Small intestine (tissue), 7 donors: ENCODE results near the gene SH3PXD2B. TPM values are rescaled to one million over a fixed set of nuclear protein-coding genes. Genes with fewer than 3 reads are reported as not detected.
A peak's percentile ranks its signal among the peaks of the same experiment; 100 is the strongest.

ENCODE experiments used
- DNase-seq, 2 donors: peaks; one replicate each; pipeline versions ENCODE4 v3.0.0 to v3.0.0-alpha.2; 2013
- FAIRE-seq: peaks from 2 replicates; lab custom pipeline; 2012; peaks lifted over from hg19 to GRCh38; lab: Jason Lieb, UNC
- H3K27ac ChIP-seq, 3 donors: one replicate each; pipeline ENCODE4 v1.5.1; 2013; ENCODE audit warnings: low read length in 2 of 3, mild to moderate bottlenecking in 2 of 3, control low read depth in 1 of 3, inconsistent platforms in 1 of 3, low read depth in 1 of 3, moderate library complexity in 1 of 3
- H3K27me3 ChIP-seq, 3 donors: one replicate each; pipeline ENCODE4 v1.6.1; 2013; ENCODE audit warnings: low read length in 3 of 3, inconsistent platforms in 1 of 3; ENCODE audit not compliant: control insufficient read depth in 3 of 3, insufficient read depth in 3 of 3
- H3K36me3 ChIP-seq, 3 donors: one replicate each; pipeline ENCODE4 v1.6.1; 2013; ENCODE audit warnings: low read length in 3 of 3, inconsistent platforms in 1 of 3, low read depth in 1 of 3, mild to moderate bottlenecking in 1 of 3, moderate library complexity in 1 of 3; ENCODE audit not compliant: control insufficient read depth in 3 of 3, insufficient read depth in 2 of 3
- H3K4me1 ChIP-seq, 3 donors: one replicate each; pipeline ENCODE4 v1.6.1; 2013; ENCODE audit warnings: low read length in 2 of 3, inconsistent platforms in 1 of 3, low read depth in 1 of 3, mild to moderate bottlenecking in 1 of 3, moderate library complexity in 1 of 3; ENCODE audit not compliant: control insufficient read depth in 3 of 3, insufficient read depth in 2 of 3
- H3K4me3 ChIP-seq, 3 donors: one replicate each; pipeline ENCODE4 v1.5.1; 2013; ENCODE audit warnings: low read length in 3 of 3, control low read depth in 1 of 3, inconsistent platforms in 1 of 3, low read depth in 1 of 3, mild to moderate bottlenecking in 1 of 3, moderate library complexity in 1 of 3
- H3K9me3 ChIP-seq, 2 donors: one replicate each; pipeline ENCODE4 v1.6.1; 2013; ENCODE audit warnings: low read depth in 1 of 2, low read length in 1 of 2; ENCODE audit not compliant: control insufficient read depth in 2 of 2, insufficient read depth in 1 of 2
- WGBS, 3 donors: extraction: QIAGEN DNeasy Blood & Tissue Kit; methylation state at CpG; one replicate each; pipeline ENCODE4 v1.1.7; 2013; 5-methylcytosine and 5-hydroxymethylcytosine counted together
- polyA plus RNA-seq, 4 donors: library from polyadenylated mRNA; stranded (reverse) in 3 of 4; unstranded in 1 of 4; fragments of 200-250 nt in 3 of 4; fragments of 120-200 nt in 1 of 4; gene quantifications; one replicate each; pipeline versions ENCODE4 v1.2.1 to v1.2.3, GENCODE V29; 2013
- donor health status: healthy with polysubstance abuse.
- donor health status: control.
- donor health status: control.
- donor health status: Bipolar disorder and iron deficiency.
- donor health status: healthy.

Gene SH3PXD2B
- polyA plus RNA-seq, 4 donors, result 1.1 to 11.9 (median 6.5) TPM

DNA sequence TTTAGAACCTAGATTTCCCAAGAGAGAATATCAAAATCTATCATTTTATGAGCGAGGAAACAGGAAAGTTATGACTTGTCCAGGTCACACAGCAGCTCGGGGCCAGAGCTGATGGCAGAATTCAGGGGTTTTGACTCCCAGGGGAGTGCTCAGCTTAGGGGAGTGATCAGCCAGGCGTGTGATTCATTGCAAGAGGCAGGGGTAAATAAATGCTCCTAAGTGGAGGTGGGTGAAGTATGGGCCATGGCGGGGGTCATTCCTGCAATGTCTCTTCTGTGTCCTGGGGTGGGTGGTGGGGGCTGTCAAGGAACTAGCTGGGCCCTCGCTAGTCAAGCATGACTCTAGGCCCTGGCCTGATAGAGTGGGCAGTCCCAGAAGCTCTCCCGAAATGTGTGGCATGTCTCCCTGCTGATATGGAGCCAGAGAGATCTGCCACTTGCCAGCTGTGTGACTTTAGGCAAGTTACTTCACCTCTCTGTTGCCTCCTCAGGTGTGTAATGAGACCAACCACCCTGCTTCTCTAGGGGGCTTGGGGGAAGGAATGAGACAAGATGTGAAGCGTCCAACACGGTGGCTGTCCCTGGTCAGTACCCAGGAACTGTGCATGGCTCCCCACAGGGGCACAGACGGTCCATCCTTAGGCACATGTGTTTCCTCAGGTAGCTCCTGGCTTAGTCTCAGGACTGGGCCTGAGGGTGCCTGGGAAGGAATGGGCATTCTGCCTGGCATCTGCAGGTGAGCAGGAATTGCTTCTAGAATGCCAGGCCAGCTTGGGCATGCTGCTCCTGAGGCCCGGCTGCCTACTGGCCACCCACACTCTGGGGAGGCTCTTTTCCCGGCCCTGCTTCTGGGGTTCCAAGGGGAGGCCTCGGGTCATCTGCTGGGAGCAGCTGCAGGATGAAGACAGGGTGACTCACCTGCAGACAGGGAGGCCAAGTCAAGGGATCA is 36.5 kb upstream of the SH3PXD2B start:
- H3K4me3 ChIP-seq, result peak overlapping the region in 1 of 3 donors; percentile 0
- 78 to 80% (median 79%) methylated on average over 12 of the region's 12 CpGs for WGBS, 3 donors
- peaks cover 0 to 10% (median 0%) of the 10 kb centered on the region in 3 donors for H3K27me3 ChIP-seq
- no peak for FAIRE-seq
- no peak overlapping the region for H3K27ac ChIP-seq
- no peaks in the 10 kb centered on the region for H3K36me3 ChIP-seq
- no peak for DNase-seq
- H3K4me1 ChIP-seq, result no peaks in the 10 kb centered on the region
- no peaks in the 10 kb centered on the region for H3K9me3 ChIP-seq

GRCh38 chr5:172488221-172488620 is 33.9 kb upstream of the SH3PXD2B start:
- Histone ChIP-seq H3K9me3 (no peaks in the 10 kb centered on the region), H3K27ac (no peak overlapping the region), H3K36me3 (no peaks in the 10 kb centered on the region), H3K27me3 (peaks cover 0 to 3% (median 0%) of the 10 kb centered on the region in 3 donors), H3K4me3 (no peak overlapping the region), H3K4me1 (no peaks in the 10 kb centered on the region)
- 89 to 94% (median 90%) methylated on average over 14 of the region's 14 CpGs for WGBS, 3 donors
- FAIRE-seq (no peak), DNase-seq (no peak)

DNA sequence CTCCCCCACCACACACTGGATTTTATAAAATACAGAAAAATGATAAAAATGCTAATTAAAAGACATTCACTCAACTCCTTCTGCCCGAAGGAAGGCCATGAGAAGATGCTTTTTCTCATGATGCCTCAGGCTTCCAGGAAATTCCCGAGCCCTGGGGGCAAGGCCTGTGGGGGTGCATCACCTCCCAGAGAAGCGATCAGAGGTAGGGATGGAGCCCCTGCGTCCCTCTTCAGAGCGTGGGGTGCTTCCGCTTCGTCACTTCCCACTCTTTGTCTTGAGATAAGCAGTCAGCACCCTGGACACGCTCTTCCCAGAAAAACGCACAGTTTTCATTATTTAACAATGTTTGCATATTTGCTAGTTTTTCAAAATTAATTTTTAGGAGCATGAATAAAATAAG is 33.3 kb upstream of the SH3PXD2B start:
- H3K9me3 ChIP-seq, result no peaks in the 10 kb centered on the region
- DNase-seq, result no peak
- no peak for FAIRE-seq
- no peaks in the 10 kb centered on the region for H3K4me1 ChIP-seq
- H3K27ac ChIP-seq, result no peak overlapping the region
- H3K4me3 ChIP-seq, result no peak overlapping the region
- no peaks in the 10 kb centered on the region for H3K36me3 ChIP-seq
- WGBS, 3 donors, result 85 to 88% (median 87%) methylated on average over 9 of the region's 9 CpGs
- no peaks in the 10 kb centered on the region for H3K27me3 ChIP-seq

GRCh38 chr5:172486912-172487311 is 32.6 kb upstream of the SH3PXD2B start:
- H3K9me3 ChIP-seq, result no peaks in the 10 kb centered on the region
- no peak for DNase-seq
- no peak overlapping the region for H3K27ac ChIP-seq
- no peak overlapping the region for H3K4me3 ChIP-seq
- no peaks in the 10 kb centered on the region for H3K4me1 ChIP-seq
- no peaks in the 10 kb centered on the region for H3K27me3 ChIP-seq
- no peaks in the 10 kb centered on the region for H3K36me3 ChIP-seq
- 91 to 92% (median 92%) methylated on average over 5 of the region's 5 CpGs for WGBS, 3 donors
- no peak for FAIRE-seq

GRCh38 chr5:172486451-172486850 is 32.1 kb upstream of the SH3PXD2B start:
- no peak for FAIRE-seq
- Histone ChIP-seq H3K36me3 (no peaks in the 10 kb centered on the region), H3K4me3 (no peak overlapping the region), H3K9me3 (no peaks in the 10 kb centered on the region), H3K27ac (no peak overlapping the region), H3K27me3 (no peaks in the 10 kb centered on the region), H3K4me1 (no peaks in the 10 kb centered on the region)
- no peak for DNase-seq
- WGBS, 3 donors, result 88 to 93% (median 91%) methylated on average over 12 of the region's 12 CpGs

DNA sequence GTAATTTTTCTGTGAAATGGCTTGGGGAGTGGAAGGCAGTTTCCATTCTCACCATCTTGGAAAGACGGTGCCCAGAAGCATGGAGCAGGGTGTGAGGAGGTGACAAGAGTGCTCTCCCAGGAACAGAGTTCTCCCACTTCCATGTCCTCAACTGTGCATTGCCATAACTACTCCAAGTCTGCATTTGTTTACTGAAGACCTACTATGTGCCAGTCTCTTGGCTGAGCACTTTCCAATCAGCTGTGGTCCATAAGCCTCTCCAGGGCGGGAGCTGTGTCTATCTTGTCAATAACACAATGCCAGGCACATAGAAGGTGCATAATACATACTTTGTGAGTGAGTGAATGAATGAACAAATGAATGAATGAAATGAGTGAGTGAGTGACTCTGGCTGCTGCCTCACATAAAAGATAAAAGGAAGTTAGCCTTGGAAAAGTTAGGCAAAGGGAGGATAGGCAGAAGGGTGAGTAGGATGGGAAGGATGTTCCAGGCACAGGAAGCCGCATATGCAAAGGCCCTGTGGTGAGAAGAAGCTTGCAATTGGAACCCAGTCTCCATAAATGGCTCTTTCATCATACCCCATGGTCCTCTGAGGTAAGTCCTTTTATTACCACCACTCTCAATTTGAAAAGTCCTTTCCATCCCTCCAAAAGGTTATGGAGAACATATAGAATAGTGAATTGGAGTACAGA is 31.3 kb upstream of the SH3PXD2B start:
- Histone ChIP-seq H3K27me3 (no peaks in the 10 kb centered on the region), H3K27ac (no peak overlapping the region), H3K9me3 (no peaks in the 10 kb centered on the region), H3K36me3 (no peaks in the 10 kb centered on the region), H3K4me3 (no peak overlapping the region), H3K4me1 (no peaks in the 10 kb centered on the region)
- no peak for FAIRE-seq
- WGBS, 3 donors, result 82 to 87% (median 86%) methylated on average over 3 of the region's 3 CpGs
- DNase-seq, result no peak

- Histone ChIP-seq H3K27me3 (no peaks in the 10 kb centered on the region), H3K9me3 (no peaks in the 10 kb centered on the region), H3K27ac (no peak overlapping the region), H3K4me3 (no peak overlapping the region), H3K4me1 (no peaks in the 10 kb centered on the region), H3K36me3 (no peaks in the 10 kb centered on the region)
- no peak for FAIRE-seq
- DNase-seq, result no peak
- 78 to 91% (median 85%) methylated on average over 9 of the region's 9 CpGs for WGBS, 3 donors
Measured at GRCh38 chr5:172484664-172485063, 30.3 kb upstream of the SH3PXD2B start.

GRCh38 chr5:172482156-172483020 is 28.1 kb upstream of the SH3PXD2B start:
- 84 to 88% (median 86%) methylated on average over 15 of the region's 15 CpGs for WGBS, 3 donors
- no peak overlapping the region for H3K27ac ChIP-seq
- H3K4me1 ChIP-seq, result no peaks in the 10 kb centered on the region
- FAIRE-seq (no peak), DNase-seq (no peak)
- H3K36me3 ChIP-seq, result no peaks in the 10 kb centered on the region
- no peak overlapping the region for H3K4me3 ChIP-seq
- no peaks in the 10 kb centered on the region for H3K9me3 ChIP-seq
- H3K27me3 ChIP-seq, result no peaks in the 10 kb centered on the region
